ENCODE data around the gene ARF5.
A peak's percentile ranks its signal among the peaks of the same experiment; 100 is the strongest.

Gene ARF5

GRCh38 chr7:127591189-127591588, 3.0 kb downstream of the ARF5 start:
- peaks cover 8% of the 10 kb centered on the region for H3K36me3 ChIP-seq
- no peak for TF ChIP-seq CTCF (IDR thresholded peaks at IDR 0.05; ENCODE audit: low read depth, low read length)
- no peaks in the 10 kb centered on the region for H3K27me3 ChIP-seq
- H3K4me1 ChIP-seq, result no peaks in the 10 kb centered on the region
- no peaks in the 10 kb centered on the region for H3K9me3 ChIP-seq
- H3K4me3 ChIP-seq (ENCODE audit: low read depth, low read length), result no peak overlapping the region
- DNase-seq, result no peak

GRCh38 chr7:127591591-127591990, 3.4 kb downstream of the ARF5 start:
- Histone ChIP-seq H3K9me3 (no peaks in the 10 kb centered on the region), H3K4me1 (no peaks in the 10 kb centered on the region), H3K36me3 (peaks cover 8% of the 10 kb centered on the region), H3K27me3 (no peaks in the 10 kb centered on the region), H3K4me3 (ENCODE audit: low read depth, low read length) (no peak overlapping the region)
- no peak for TF ChIP-seq CTCF (IDR thresholded peaks at IDR 0.05; ENCODE audit: low read depth, low read length)
- DNase-seq, result no peak

GRCh38 chr7:127592550-127592949, 4.3 kb downstream of the ARF5 start:
- no peaks in the 10 kb centered on the region for H3K9me3 ChIP-seq
- no peak for TF ChIP-seq CTCF (IDR thresholded peaks at IDR 0.05; ENCODE audit: low read depth, low read length)
- H3K36me3 ChIP-seq, result peaks cover 8% of the 10 kb centered on the region
- no peak overlapping the region for H3K4me3 ChIP-seq (ENCODE audit: low read depth, low read length)
- DNase-seq, result no peak
- H3K4me1 ChIP-seq, result no peaks in the 10 kb centered on the region
- no peaks in the 10 kb centered on the region for H3K27me3 ChIP-seq

GRCh38 chr7:127594490-127594889, 6.3 kb downstream of the ARF5 start:
- no peak for DNase-seq
- no peaks in the 10 kb centered on the region for H3K9me3 ChIP-seq

GRCh38 chr7:127595737-127596136, 7.5 kb downstream of the ARF5 start:
- peaks cover 5% of the 10 kb centered on the region for H3K36me3 ChIP-seq
- no peak for TF ChIP-seq CTCF (IDR thresholded peaks at IDR 0.05; ENCODE audit: low read depth, low read length)
- H3K4me1 ChIP-seq, result no peaks in the 10 kb centered on the region

More at GRCh38 chr7:127594490-127594889, 6.3 kb downstream of the ARF5 start:
- H3K27me3 ChIP-seq, result no peaks in the 10 kb centered on the region
- peaks cover 8% of the 10 kb centered on the region for H3K36me3 ChIP-seq
- TF ChIP-seq CTCF (IDR thresholded peaks at IDR 0.05; ENCODE audit: low read depth, low read length), result no peak
- no peak overlapping the region for H3K4me3 ChIP-seq (ENCODE audit: low read depth, low read length)
- no peaks in the 10 kb centered on the region for H3K4me1 ChIP-seq

GRCh38 chr7:127598318-127598717, 10.1 kb downstream of the ARF5 start:
- TF ChIP-seq CTCF (IDR thresholded peaks at IDR 0.05; ENCODE audit: low read depth, low read length), result peak; percentile 57
- peaks cover 5% of the 10 kb centered on the region; the same call in 1 of the 2 replicates for H3K27me3 ChIP-seq
- H3K36me3 ChIP-seq, result no peaks in the 10 kb centered on the region
- H3K4me3 ChIP-seq (ENCODE audit: low read depth, low read length), result no peak overlapping the region
- H3K9me3 ChIP-seq, result no peaks in the 10 kb centered on the region; the same call in 1 of the 2 replicates
- no peaks in the 10 kb centered on the region for H3K4me1 ChIP-seq
- DNase-seq, result peak; percentile 37

More at GRCh38 chr7:127595737-127596136, 7.5 kb downstream of the ARF5 start:
- Histone ChIP-seq H3K27me3 (no peaks in the 10 kb centered on the region; the same call in 1 of the 2 replicates), H3K4me3 (ENCODE audit: low read depth, low read length) (no peak overlapping the region), H3K9me3 (no peaks in the 10 kb centered on the region)
- DNase-seq, result no peak
